Midbrain (tissue), 1 donor: ENCODE data around the gene ZBTB21.
A peak's percentile ranks its signal among the peaks of the same experiment; 100 is the strongest.
"Not testable (repeated sequence)": the region's sequence is repeated elsewhere in the genome, so short reads cannot be mapped to it uniquely, and the experiment has no call there.

Experiments
- DNase-seq: peaks from one replicate; lab custom pipeline; 2025; lab: John Stamatoyannopoulos, UW

Gene ZBTB21

DNA sequence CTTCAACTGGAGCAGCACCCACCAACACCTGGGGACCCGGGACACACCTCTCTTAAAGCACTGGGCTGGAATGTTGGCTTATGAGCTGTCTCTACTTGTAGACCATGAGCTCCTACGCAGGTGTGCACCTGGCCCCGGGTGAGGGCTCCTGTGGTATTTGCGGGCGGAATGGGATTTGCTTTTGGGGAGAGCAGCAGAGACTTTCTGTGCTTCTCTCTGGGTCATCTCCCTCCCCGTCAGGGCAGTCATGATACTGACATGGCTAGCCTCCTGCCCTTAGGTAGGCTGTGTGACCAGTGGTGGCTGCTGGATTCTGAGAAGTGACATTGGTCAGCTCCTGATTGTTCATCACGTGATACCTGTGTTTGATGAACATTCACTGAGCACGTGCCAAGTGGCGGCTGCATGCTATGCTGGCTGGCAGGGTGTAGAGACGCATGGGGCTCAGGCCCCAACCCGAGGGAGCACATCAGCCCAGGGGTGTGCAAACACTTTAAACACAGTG is 9.0 kb upstream of the ZBTB21 start:
- no peak for DNase-seq

DNA sequence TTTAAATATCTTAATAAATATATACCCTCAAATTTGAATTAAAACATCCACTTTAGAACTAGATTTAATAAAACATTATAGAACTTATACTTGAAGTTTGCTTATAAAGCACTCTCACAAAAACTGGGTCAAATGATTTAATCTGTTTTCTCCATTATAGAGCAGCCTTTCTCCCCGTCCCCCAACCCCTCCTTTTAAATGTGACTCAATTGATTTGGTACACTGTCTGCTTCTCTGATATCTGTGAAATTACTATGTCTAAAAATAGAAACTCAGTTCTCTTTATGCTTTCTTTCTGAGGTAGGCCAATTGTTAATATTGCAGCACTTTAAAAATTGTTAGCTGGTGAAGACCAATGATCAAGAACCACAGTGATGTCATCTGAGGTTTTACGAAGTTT is 6.9 kb upstream of the ZBTB21 start:
- no peak for DNase-seq

- DNase-seq = no peak
These were observed 6.3 kb upstream of the ZBTB21 start for GRCh38 chr21:42016364-42016985.

- no peak for DNase-seq
These were observed 3.8 kb upstream of the ZBTB21 start for GRCh38 chr21:42013931-42014330.

DNA sequence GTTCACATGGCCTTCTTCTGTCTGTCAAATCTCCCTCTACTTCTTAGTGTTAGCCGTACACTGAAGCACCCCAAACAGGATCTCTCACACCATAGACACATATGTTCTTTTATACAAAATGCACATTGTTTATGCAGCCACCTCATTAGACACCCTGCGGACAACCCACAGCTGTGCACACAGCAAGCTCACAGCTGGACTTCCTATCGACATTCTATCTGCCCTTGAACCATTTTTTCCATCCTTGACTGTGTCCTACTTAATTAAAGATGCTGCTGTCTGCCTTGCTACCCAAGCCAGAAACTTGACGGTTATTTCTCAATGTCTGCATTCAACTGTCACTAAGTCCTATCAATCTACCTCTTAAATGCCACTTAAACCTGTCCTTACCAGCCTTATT is 3.2 kb upstream of the ZBTB21 start:
- no peak for DNase-seq

- DNase-seq = no peak
These were observed 2.7 kb upstream of the ZBTB21 start for GRCh38 chr21:42012763-42013329.

DNA sequence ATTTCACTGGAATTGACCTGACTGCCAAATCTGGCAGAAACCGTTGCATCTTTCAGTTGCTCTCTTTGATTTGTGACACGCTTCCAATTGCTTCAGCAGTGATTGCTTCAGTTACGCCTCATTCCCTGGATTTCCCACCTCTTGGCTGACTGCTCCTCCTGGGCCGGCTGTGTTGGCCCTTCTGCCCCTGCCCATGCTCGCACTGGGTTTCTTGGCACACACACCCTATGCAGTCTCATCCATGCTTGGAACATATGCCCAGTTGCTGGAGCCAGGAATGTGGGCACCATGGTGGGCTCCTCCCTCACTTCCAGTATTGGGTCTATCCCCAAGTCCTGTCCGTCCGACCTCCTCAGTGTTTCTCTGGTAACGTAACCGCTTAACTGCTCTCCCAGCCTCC is 2.2 kb upstream of the ZBTB21 start:
- DNase-seq = no peak

GRCh38 chr21:42010507-42011495 is 641 bp upstream of the ZBTB21 start:
- DNase-seq = peak; percentile 25

- peak; percentile 57 for DNase-seq
These were observed 936 bp downstream of the ZBTB21 start for GRCh38 chr21:42009018-42009830.

- no peak for DNase-seq
These were observed 2.7 kb downstream of the ZBTB21 start for GRCh38 chr21:42007356-42007940.

DNA sequence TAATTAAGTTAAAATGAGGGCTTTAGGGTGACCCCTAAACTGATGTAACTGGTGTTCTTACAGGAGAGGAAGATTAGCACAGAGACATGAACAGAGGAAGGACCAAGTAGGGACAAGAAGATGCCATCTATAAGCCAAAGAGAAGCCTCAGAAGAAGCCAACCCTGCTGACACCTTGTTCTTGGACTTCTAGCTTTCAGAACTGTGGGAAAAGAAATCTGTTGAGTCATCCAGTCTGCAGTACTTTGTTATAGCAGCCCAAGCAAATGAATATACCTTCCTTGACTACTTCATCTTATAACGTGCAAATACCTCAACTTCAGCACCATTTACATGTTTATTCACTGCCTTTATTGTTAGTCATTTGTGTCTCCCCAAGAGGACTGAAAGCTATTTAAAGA is 3.4 kb downstream of the ZBTB21 start:
- no peak for DNase-seq

DNA sequence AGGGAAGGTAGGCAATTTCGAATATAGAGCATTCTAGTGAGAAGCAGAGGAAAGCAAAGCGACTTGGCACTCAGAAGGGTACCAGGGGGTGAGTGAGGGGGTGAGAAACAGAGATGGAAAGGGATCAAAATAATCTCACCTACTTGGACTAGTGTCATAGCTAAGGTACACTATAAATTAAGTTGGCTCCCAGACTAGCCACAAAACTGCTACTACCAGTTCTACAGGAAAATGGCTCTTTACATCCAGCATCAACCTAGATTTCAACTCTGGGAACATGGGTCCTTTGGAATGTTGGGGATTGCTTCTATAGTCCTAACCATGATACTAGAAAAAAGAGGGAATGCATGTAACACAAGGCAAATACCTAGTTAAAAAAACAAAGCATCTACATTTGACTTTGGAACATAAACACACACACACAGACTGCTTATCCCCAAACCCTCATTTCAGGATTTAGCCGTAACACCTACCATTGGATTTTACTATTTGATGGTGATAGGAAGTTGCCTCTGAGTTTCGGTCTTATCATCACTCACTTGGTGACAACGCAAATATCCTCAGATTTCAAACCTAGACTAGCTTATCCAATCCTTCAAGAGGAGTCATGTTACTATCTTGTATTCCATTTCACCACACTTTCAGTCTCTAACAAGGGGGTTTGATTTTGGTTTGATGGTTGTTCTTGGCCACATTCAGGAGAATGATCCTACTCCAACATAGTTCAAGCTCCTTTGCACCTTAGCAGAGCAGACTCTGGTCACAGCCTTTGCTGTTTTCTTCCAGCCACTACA is 5.6 kb downstream of the ZBTB21 start:
- DNase-seq = no peak

GRCh38 chr21:42003051-42003461 is 7.1 kb downstream of the ZBTB21 start:
- DNase-seq = no peak

- no peak for DNase-seq
These were observed 7.7 kb downstream of the ZBTB21 start for GRCh38 chr21:42002421-42002958.

DNA sequence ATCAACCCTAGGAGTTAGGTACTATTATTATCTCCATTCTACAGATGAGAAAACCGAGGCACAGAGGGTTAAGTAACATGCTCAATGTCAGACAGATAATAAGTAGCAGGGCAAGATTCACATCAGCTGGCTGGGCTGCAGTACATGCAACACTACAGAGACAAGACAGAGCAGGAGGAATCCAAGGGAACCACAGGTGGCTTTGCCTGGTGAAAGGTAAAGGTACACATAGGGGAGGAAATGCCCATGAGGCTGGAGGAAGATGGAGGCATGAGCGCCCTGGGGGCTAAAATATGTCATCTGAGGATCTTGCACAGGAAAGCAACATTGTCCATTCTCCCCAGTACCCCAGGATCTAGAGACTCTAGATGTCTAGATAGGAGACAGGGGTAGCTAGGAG is 8.4 kb downstream of the ZBTB21 start:
- DNase-seq = no peak

- no peak for DNase-seq
These were observed 9.3 kb downstream of the ZBTB21 start for GRCh38 chr21:42000908-42001307.

DNA sequence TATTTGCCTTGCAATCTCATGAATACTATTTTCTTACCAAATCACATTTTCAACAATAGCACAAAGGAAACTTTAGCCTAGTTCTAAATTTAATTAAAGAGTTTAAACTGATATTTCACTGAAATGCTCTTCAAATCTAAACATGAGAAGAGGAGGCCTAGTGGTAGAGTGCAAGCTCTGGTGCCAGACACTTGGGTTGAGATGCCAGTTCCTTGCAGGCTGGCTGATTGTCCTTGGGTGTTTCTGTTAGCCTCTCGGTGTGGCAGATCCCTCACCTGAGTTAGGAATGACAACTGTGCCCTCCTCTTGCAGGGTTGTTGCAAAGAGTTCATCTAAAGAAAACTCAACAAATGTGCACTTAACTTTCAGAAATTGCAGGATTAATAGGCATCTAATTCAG is 12.5 kb downstream of the ZBTB21 start:
- DNase-seq = no peak

DNA sequence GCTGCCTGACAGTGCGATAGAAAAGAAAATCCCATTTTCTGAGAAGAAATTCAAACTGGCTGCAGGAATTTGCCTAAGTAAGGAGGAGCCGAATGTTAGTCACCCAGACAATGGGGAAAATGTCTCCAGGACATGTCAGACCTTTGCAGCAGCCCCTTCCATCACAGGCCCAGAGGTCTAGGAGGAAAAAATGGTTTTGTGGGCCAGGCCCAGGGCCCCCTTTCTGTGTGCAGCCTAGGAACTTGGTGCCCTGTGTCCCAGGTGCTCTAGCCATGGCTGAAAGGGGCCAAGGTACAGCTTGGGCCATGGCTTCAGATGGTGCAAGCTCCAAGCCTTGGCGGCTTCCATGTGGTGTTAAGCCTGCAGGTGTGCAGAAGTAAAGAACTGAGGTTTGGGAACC is 14.6 kb downstream of the ZBTB21 start:
- DNase-seq = no peak

DNA sequence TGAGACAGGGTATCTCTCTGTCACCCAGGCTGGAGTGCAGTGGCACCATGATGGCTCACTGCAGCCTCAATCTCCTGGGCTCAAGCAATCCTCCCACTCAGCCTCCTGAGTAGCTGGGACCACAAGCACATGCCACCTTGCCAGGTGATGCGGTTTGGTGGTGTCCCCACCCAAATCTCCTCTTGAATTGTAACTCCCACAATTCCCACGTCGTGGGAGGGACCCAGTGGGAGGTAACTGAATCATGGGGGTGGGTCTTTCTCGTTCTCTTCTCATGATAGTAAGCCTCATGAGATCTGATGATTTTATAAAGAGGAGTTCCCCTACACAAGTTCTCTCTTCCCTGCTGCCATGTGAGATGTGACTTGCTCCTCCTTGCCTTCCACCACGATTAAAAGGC is 15.5 kb downstream of the ZBTB21 start:
- DNase-seq = not testable (repeated sequence)

DNA sequence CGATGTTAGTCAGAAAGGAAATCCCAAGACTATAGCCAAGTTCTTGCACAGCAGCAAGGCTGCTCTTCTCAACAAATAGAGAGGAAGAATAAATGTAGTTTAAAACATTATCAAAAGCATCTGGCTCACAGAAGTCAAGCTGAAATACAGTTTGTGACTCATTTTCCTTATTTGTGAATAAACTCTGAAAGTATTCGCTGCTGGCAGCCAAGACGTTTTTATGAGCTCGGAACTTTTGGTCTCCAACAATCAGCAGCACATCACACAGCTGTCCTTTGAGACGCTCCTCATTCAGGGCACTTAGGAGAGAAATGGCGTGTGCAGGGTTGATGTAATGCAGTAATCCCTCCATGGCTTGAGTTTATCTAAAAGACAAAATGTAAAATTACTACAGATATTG is 16.4 kb downstream of the ZBTB21 start:
- DNase-seq = no peak
